Liver (tissue), 9 donors: Measurements from ENCODE around the gene OSMR. TPM values are rescaled to one million over a fixed set of nuclear protein-coding genes. Genes with fewer than 3 reads are reported as not detected.

Experiments used
- DNase-seq: peaks from one replicate; pipeline ENCODE4 v3.0.0-alpha.2; 2017; ENCODE audit warnings: low spot score
- H3K27ac ChIP-seq, 2 donors: one replicate each; pipeline ENCODE4 v1.7.0; 2013; ENCODE audit warnings: inconsistent platforms in 2 of 2, low read length in 2 of 2, control low read depth in 1 of 2, low read depth in 1 of 2, mild to moderate bottlenecking in 1 of 2
- H3K27me3 ChIP-seq, 4 donors: one replicate each; pipeline versions ENCODE4 v1.6.1 to v1.7.0; 2013; ENCODE audit warnings: low read length in 3 of 4, inconsistent platforms in 1 of 4, mild to moderate bottlenecking in 1 of 4, moderate library complexity in 1 of 4; ENCODE audit not compliant: control insufficient read depth in 4 of 4, insufficient read depth in 4 of 4
- H3K36me3 ChIP-seq, 4 donors: one replicate each; pipeline versions ENCODE4 v1.6.1 to v1.7.0; 2013; ENCODE audit warnings: low read length in 3 of 4, mild to moderate bottlenecking in 3 of 4, low read depth in 1 of 4, moderate library complexity in 1 of 4; ENCODE audit not compliant: control insufficient read depth in 4 of 4, insufficient read depth in 3 of 4
- H3K4me1 ChIP-seq, 4 donors: one replicate each; pipeline versions ENCODE4 v1.6.1 to v1.7.0; 2013; ENCODE audit warnings: low read length in 3 of 4, mild to moderate bottlenecking in 3 of 4, moderate library complexity in 1 of 4; ENCODE audit not compliant: control insufficient read depth in 4 of 4, insufficient read depth in 4 of 4
- H3K4me3 ChIP-seq, 3 donors: one replicate each; pipeline versions ENCODE4 v1.6.1 to v1.7.0; 2013; ENCODE audit warnings: low read length in 3 of 3, control low read depth in 1 of 3, low read depth in 1 of 3, mild to moderate bottlenecking in 1 of 3
- H3K9ac ChIP-seq, 2 donors: one replicate each; pipeline ENCODE4 v1.7.0; 2013; ENCODE audit warnings: low read length in 2 of 2, mild to moderate bottlenecking in 2 of 2, moderate library complexity in 2 of 2, control low read depth in 1 of 2, low read depth in 1 of 2
- H3K9me3 ChIP-seq, 4 donors: one replicate each; pipeline versions ENCODE4 v1.6.1 to v1.7.0; 2013; ENCODE audit warnings: low read length in 3 of 4; ENCODE audit not compliant: control insufficient read depth in 4 of 4
- CTCF ChIP-seq: fragments of 150-350 bp; IDR thresholded peaks from 2 replicates; pipeline ENCODE4 v1.5.1; 2017; ENCODE audit warnings: improper control_type of control experiment, low read depth, low read length; ENCODE audit not compliant: missing input control
- EGR1 ChIP-seq, 2 donors: IDR thresholded peaks; 2 replicates each; pipeline ENCODE4 v1.6.1; 2016 to 2018; ENCODE audit warnings: antibody characterized with exemption in 2 of 2, low read depth in 2 of 2
- FOXA1 ChIP-seq: IDR thresholded peaks from 2 replicates; pipeline ENCODE4 v1.6.1; 2016; ENCODE audit warnings: antibody characterized with exemption
- GABPA ChIP-seq, 2 donors: IDR thresholded peaks in 1 of 2; conservative IDR thresholded peaks in 1 of 2; 2 replicates each; pipeline ENCODE4 v1.6.1; 2016; ENCODE audit warnings: antibody characterized with exemption in 2 of 2, mild to moderate bottlenecking in 1 of 2, moderate library complexity in 1 of 2
- HNF4A ChIP-seq, 2 donors: conservative IDR thresholded peaks; 2 replicates each; pipeline ENCODE4 v1.6.1; 2016; ENCODE audit warnings: antibody characterized with exemption in 2 of 2, mild to moderate bottlenecking in 2 of 2
- HNF4G ChIP-seq: IDR thresholded peaks from 2 replicates; pipeline ENCODE4 v1.6.1; 2016; ENCODE audit warnings: antibody characterized with exemption
- JUND ChIP-seq, 2 donors: IDR thresholded peaks; 2 replicates each; pipeline ENCODE4 v1.6.1; 2016; ENCODE audit warnings: antibody characterized with exemption in 2 of 2
- MAX ChIP-seq: IDR thresholded peaks from 2 replicates; pipeline ENCODE4 v1.6.1; 2016; ENCODE audit warnings: antibody characterized with exemption
- NR2F2 ChIP-seq: IDR thresholded peaks from 2 replicates; pipeline ENCODE4 v1.6.1; 2016; ENCODE audit warnings: antibody characterized with exemption
- RAD21 ChIP-seq, 2 donors: IDR thresholded peaks; 2 replicates each; pipeline ENCODE4 v1.6.1; 2016; ENCODE audit warnings: antibody characterized with exemption in 2 of 2, mild to moderate bottlenecking in 2 of 2
- REST ChIP-seq: IDR thresholded peaks from 2 replicates; pipeline ENCODE4 v1.6.1; 2016; ENCODE audit warnings: antibody characterized with exemption, mild to moderate bottlenecking
- RXRA ChIP-seq, 2 donors: IDR thresholded peaks; 2 replicates each; pipeline ENCODE4 v1.6.1; 2017 to 2018; ENCODE audit warnings: antibody characterized with exemption in 2 of 2, mild to moderate bottlenecking in 1 of 2
- SP1 ChIP-seq: IDR thresholded peaks from 2 replicates; pipeline ENCODE4 v1.6.1; 2018; ENCODE audit warnings: antibody characterized with exemption, mild to moderate bottlenecking
- TAF1 ChIP-seq: conservative IDR thresholded peaks from 2 replicates; pipeline ENCODE4 v1.6.1; 2016; ENCODE audit warnings: antibody characterized with exemption, mild to moderate bottlenecking
- ZBTB33 ChIP-seq: IDR thresholded peaks from 2 replicates; pipeline ENCODE4 v1.6.1; 2016; ENCODE audit warnings: antibody characterized with exemption
- WGBS: extraction: QIAGEN DNeasy Blood & Tissue Kit; methylation state at CpG from one replicate; pipeline ENCODE4 v1.1.7; 2013; 5-methylcytosine and 5-hydroxymethylcytosine counted together
- polyA plus RNA-seq, 2 donors: library from polyadenylated mRNA; stranded (reverse) in 1 of 2; unstranded in 1 of 2; fragments of 200-250 nt in 1 of 2; fragments of >200 nt in 1 of 2; fragmentation: Nextera tagmentation in 1 of 2; extraction: Ambion mirVana in 1 of 2; gene quantifications; one replicate each; pipeline versions ENCODE4 v1.2.1 to v1.2.3, GENCODE V29; 2013 to 2015
- total RNA-seq, 2 donors: library from RNA; depleted of rRNA; stranded (reverse); fragments of >200 nt; gene quantifications; one replicate each; pipeline ENCODE4 v1.2.3, GENCODE V29; 2014
- donor health status: healthy.
- donor health status: healthy.
- donor health status: healthy.
- donor health status: healthy.
- donor health status: healthy.

The OSMR gene
- total and polyA plus RNA-seq, 4 donors = 4.3 to 34.5 (median 11.7) TPM

GRCh38 chr5:38968665-38969064 is 122.9 kb downstream of the OSMR start (continued):
- no peak for TF ChIP-seq MAX
- TF ChIP-seq HNF4G = no peak
- TF ChIP-seq RXRA (IDR thresholded peaks at IDR 0.05) = no peak
- TF ChIP-seq TAF1 = no peak
- TF ChIP-seq JUND (IDR thresholded peaks at IDR 0.05) = no peak
- no peak for TF ChIP-seq GABPA (IDR thresholded peaks at IDR 0.05 in 1 of 2, conservative IDR thresholded peaks at IDR 0.05 in 1 of 2)
- TF ChIP-seq HNF4A (conservative IDR thresholded peaks at IDR 0.05) = no peak
- no peak for TF ChIP-seq NR2F2
- no peak for TF ChIP-seq SP1

GRCh38 chr5:38978036-38978435 is 132.2 kb downstream of the OSMR start:
- H3K9ac ChIP-seq = no peak overlapping the region
- H3K27me3 ChIP-seq = no peaks in the 10 kb centered on the region
- H3K36me3 ChIP-seq = peaks cover 0 to 10% (median 7%) of the 10 kb centered on the region in 4 donors
- H3K27ac ChIP-seq = no peak overlapping the region
- no peaks in the 10 kb centered on the region for H3K4me1 ChIP-seq
- no peaks in the 10 kb centered on the region for H3K9me3 ChIP-seq
- DNase-seq = no peak
- TF ChIP-seq REST = no peak
- no peak for TF ChIP-seq SP1
- TF ChIP-seq TAF1 = no peak
- TF ChIP-seq EGR1 (IDR thresholded peaks at IDR 0.05; ENCODE audit: low read depth in 2 of 2) = no peak
- TF ChIP-seq ZBTB33 = no peak
- no peak for TF ChIP-seq RAD21 (IDR thresholded peaks at IDR 0.05)
- TF ChIP-seq NR2F2 = no peak
- H3K4me3 ChIP-seq = no peak overlapping the region

GRCh38 chr5:38979535-38979934 is 133.7 kb downstream of the OSMR start:
- H3K9me3 ChIP-seq = no peaks in the 10 kb centered on the region
- no peaks in the 10 kb centered on the region for H3K4me1 ChIP-seq
- no peak for DNase-seq
- H3K4me3 ChIP-seq = no peak overlapping the region
- peaks cover 0 to 8% (median 6%) of the 10 kb centered on the region in 4 donors for H3K36me3 ChIP-seq
- no peak overlapping the region for H3K9ac ChIP-seq
- 71% methylated on average over 2 of the region's 2 CpGs for WGBS
- H3K27ac ChIP-seq = no peak overlapping the region
- no peaks in the 10 kb centered on the region for H3K27me3 ChIP-seq
- TF ChIP-seq SP1 (no peak), CTCF (no peak), HNF4G (no peak), FOXA1 (no peak), ZBTB33 (no peak), RXRA (IDR thresholded peaks at IDR 0.05) (no peak)
